ENCODE results near the gene LRMDA. TPM values are rescaled to one million over a fixed set of nuclear protein-coding genes. Genes with fewer than 3 reads are reported as not detected.
A peak's percentile ranks its signal among the peaks of the same experiment; 100 is the strongest.

LRMDA gene
- total and polyA plus RNA-seq, 2 of the 13 experiments (the other 11 are each of a cell fraction or from before 2014, with no cell fraction given) = 13.4 to 22.0 TPM

GRCh38 chr10:76050291-76050625, 618.8 kb downstream of the LRMDA start:
- in situ Hi-C loops (cut with HindIII; ENCODE audit: extremely low pct_ligation_motif_present, low pct_unique_long_range_greater_than_20kb) = no loop called here
- Histone ChIP-seq H3K27ac (ENCODE audit: extremely low read length, insufficient read depth, low read length) (peak overlapping the region; percentile 93), H3K79me2 (ENCODE audit: insufficient read depth, low read length) (no peaks in the 10 kb centered on the region), H3K9ac (ENCODE audit: insufficient read depth, low read depth, low read length) (peak overlapping the region; percentile 64), H3K27me3 (ENCODE audit: control insufficient read depth in 1 of 2, insufficient read depth in 2 of 2, low read length in 2 of 2) (no peaks in the 10 kb centered on the region), H3K9me3 (ENCODE audit: low read length) (no peaks in the 10 kb centered on the region), H3K4me3 (replicated peaks in 1 of 3; ENCODE audit: insufficient read depth in 1 of 3, low read depth in 2 of 3, low read length in 3 of 3) (no peak overlapping the region), H3K4me2 (ENCODE audit: low read depth, low read length) (peak overlapping the region; percentile 67), H2AFZ (ENCODE audit: low read length) (no peak overlapping the region), H4K20me1 (ENCODE audit: insufficient read depth, low read length) (no peaks in the 10 kb centered on the region), H3K36me3 (replicated peaks in 1 of 2; ENCODE audit: control insufficient read depth in 1 of 2, insufficient read depth in 2 of 2, low read length in 2 of 2) (no peaks in the 10 kb centered on the region), H3K4me1 (ENCODE audit: insufficient read depth, low read length) (peaks cover 79% of the 10 kb centered on the region)
- no TSS peak for BruUV-seq (replicated peaks)
- DNase-seq (ENCODE audit: low spot score) = no peak
- ATAC-seq = peak; percentile 3; the same call in 2 of the 3 replicates
- ChIA-PET CTCF (ENCODE audit: low intra/inter-chr PET ratio, low total read pairs) (no interaction called here), POLR2A (interaction anchor here (1.4 to 6.9 kb wide), 16 partner anchors 9 to 648 kb away, joined by 4 to 145 read pairs (median 11); partner anchors contain the start of gene ZNF503)
- intact Hi-C loops (cut with micrococcal nuclease; ENCODE audit: unreplicated experiment) = loop anchor here (2.0 to 5.0 kb wide), 4 partner anchors 17 to 261 kb away; no protein-coding TSS in a partner anchor
- no peak for FAIRE-seq
- TF ChIP-seq ETS1 (CRISPR knock-in tag; IDR thresholded peaks at IDR 0.05) = no peak
- no peak for TF ChIP-seq NKX3-1 (CRISPR knock-in tag; IDR thresholded peaks at IDR 0.05)
- TF ChIP-seq, protein P1, sequence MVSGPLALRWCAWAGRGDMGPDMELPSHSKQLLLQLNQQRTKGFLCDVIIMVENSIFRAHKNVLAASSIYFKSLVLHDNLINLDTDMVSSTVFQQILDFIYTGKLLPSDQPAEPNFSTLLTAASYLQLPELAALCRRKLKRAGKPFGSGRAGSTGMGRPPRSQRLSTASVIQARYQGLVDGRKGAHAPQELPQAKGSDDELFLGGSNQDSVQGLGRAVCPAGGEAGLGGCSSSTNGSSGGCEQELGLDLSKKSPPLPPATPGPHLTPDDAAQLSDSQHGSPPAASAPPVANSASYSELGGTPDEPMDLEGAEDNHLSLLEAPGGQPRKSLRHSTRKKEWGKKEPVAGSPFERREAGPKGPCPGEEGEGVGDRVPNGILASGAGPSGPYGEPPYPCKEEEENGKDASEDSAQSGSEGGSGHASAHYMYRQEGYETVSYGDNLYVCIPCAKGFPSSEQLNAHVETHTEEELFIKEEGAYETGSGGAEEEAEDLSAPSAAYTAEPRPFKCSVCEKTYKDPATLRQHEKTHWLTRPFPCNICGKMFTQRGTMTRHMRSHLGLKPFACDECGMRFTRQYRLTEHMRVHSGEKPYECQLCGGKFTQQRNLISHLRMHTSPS (CRISPR knock-in tag; IDR thresholded peaks at IDR 0.05; ENCODE audit: low read depth) = no peak
- TF ChIP-seq ZNF660 (CRISPR knock-in tag; IDR thresholded peaks at IDR 0.05; ENCODE audit: borderline replicate concordance, low read depth) = no peak
- no peak for TF ChIP-seq CBX1 (IDR thresholded peaks at IDR 0.05; ENCODE audit: low read depth)
- TF ChIP-seq ZNF777 (CRISPR knock-in tag; IDR thresholded peaks at IDR 0.05) = no peak
- TF ChIP-seq CHD4 (IDR thresholded peaks at IDR 0.05; ENCODE audit: borderline replicate concordance, low read length) = 0 out of 2 replicates have a peak, but pooled peaks have one; percentile 30
- TF ChIP-seq, protein P2, sequence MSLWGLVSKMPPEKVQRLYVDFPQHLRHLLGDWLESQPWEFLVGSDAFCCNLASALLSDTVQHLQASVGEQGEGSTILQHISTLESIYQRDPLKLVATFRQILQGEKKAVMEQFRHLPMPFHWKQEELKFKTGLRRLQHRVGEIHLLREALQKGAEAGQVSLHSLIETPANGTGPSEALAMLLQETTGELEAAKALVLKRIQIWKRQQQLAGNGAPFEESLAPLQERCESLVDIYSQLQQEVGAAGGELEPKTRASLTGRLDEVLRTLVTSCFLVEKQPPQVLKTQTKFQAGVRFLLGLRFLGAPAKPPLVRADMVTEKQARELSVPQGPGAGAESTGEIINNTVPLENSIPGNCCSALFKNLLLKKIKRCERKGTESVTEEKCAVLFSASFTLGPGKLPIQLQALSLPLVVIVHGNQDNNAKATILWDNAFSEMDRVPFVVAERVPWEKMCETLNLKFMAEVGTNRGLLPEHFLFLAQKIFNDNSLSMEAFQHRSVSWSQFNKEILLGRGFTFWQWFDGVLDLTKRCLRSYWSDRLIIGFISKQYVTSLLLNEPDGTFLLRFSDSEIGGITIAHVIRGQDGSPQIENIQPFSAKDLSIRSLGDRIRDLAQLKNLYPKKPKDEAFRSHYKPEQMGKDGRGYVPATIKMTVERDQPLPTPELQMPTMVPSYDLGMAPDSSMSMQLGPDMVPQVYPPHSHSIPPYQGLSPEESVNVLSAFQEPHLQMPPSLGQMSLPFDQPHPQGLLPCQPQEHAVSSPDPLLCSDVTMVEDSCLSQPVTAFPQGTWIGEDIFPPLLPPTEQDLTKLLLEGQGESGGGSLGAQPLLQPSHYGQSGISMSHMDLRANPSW (CRISPR knock-in tag; IDR thresholded peaks at IDR 0.05; ENCODE audit: borderline replicate concordance) = no peak
- no peak for TF ChIP-seq ZNF124 (CRISPR knock-in tag; IDR thresholded peaks at IDR 0.05)
- TF ChIP-seq MED1 (CRISPR knock-in tag; IDR thresholded peaks at IDR 0.05) = 0 out of 2 replicates have a peak, but pooled peaks have one; percentile 29
- no peak for TF ChIP-seq ZNF460 (CRISPR knock-in tag; IDR thresholded peaks at IDR 0.05; ENCODE audit: borderline replicate concordance)
- no peak for TF ChIP-seq HIVEP1 (CRISPR knock-in tag; IDR thresholded peaks at IDR 0.05)
- no peak for TF ChIP-seq ZBTB20 (CRISPR knock-in tag; IDR thresholded peaks at IDR 0.05; ENCODE audit: borderline replicate concordance, low read depth)
- TF ChIP-seq ZNF18 (CRISPR knock-in tag; IDR thresholded peaks at IDR 0.05; ENCODE audit: insufficient replicate concordance) = no peak
- TF ChIP-seq EHMT2 (IDR thresholded peaks at IDR 0.05; ENCODE audit: borderline replicate concordance, low read depth, low read length) = 0 out of 2 replicates have a peak, but pooled peaks have one; percentile 46

Data from HepG2 (cell line).